ENCODE data around the gene SUSD6.

DNA sequence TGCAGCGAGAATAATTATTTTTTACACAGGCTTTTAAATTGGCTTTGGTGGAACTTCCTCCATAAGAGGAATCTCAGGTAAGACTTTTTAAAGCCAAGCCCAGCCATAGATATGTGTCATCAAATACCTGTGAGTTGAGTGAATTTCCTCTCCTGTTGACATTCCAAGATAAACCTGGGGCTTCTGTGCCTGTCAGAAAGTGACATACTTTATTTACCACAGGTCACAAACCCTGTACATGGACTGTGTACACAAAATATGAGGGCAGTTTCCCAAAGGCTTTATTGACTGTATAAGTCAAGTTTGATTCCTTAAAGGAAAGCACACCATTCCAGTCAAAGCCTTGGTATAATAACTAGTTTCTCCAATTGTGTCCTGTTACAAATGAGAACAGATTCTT lies 129.7 kb downstream of the SUSD6 start:
- TF ChIP-seq CTCF (IDR thresholded peaks at IDR 0.05 in 4 of 5, conservative IDR thresholded peaks at IDR 0.05 in 1 of 5) (no peak), POLR2A (IDR thresholded peaks at IDR 0.05) (no peak)
